WERI-Rb-1 (cell line): ENCODE measurements around the gene SSU72.
A peak's percentile ranks its signal among the peaks of the same experiment; 100 is the strongest.

ENCODE experiments used
- DNase-seq: peaks from one replicate; pipeline ENCODE4 v3.0.0-alpha.2; 2020
- H3K27ac ChIP-seq: fragments of 250-450 bp; sonication (Bioruptor Pico); 2 replicates; pipeline ENCODE4 v1.5.1; 2020; ENCODE audit warnings: mild to moderate bottlenecking, moderate library complexity
- H3K27me3 ChIP-seq: fragments of 250-450 bp; sonication (Bioruptor Pico); 2 replicates; pipeline ENCODE4 v1.5.1; 2021; ENCODE audit warnings: mild to moderate bottlenecking, low read depth, moderate library complexity; ENCODE audit not compliant: insufficient read depth, severe bottlenecking
- H3K36me3 ChIP-seq: fragments of 250-450 bp; sonication (Bioruptor Pico); 2 replicates; pipeline ENCODE4 v1.5.1; 2020; ENCODE audit warnings: mild to moderate bottlenecking, moderate library complexity
- H3K4me3 ChIP-seq: 2 replicates; pipeline ENCODE4 v1.5.1; 2011; ENCODE audit warnings: low read depth, mild to moderate bottlenecking, control low read depth, low read length
- H3K9me3 ChIP-seq: fragments of 250-450 bp; sonication (Bioruptor Pico); 2 replicates; pipeline ENCODE4 v1.5.1; 2021; ENCODE audit warnings: mild to moderate bottlenecking, moderate library complexity; ENCODE audit not compliant: severe bottlenecking
- CTCF ChIP-seq: IDR thresholded peaks from 2 replicates; pipeline ENCODE4 v1.5.1; 2011; ENCODE audit warnings: low read depth, mild to moderate bottlenecking, control low read depth, inconsistent platforms, low read length

Gene SSU72

GRCh38 chr1:1574721-1575537 is at the start of gene SSU72:
Gene SSU72 (minus strand): TSS chr1:1574863. CDS start chr1:1574557, 306 bp downstream.
- Histone ChIP-seq H3K27ac (peak within 1 kb of the TSS; percentile 88), H3K27me3 (no peaks in the 10 kb centered on the region), H3K9me3 (no peaks in the 10 kb centered on the region), H3K4me3 (peak within 1 kb of the TSS; percentile 99), H3K36me3 (peaks cover 20% of the 10 kb centered on the region)
- no peak for TF ChIP-seq CTCF
- DNase-seq, result peak; percentile 92

GRCh38 chr1:1623631-1624442 is 49.2 kb upstream of the SSU72 start:
- no peak overlapping the region for H3K27ac ChIP-seq
- DNase-seq, result no peak
- H3K9me3 ChIP-seq, result no peaks in the 10 kb centered on the region
- no peak for TF ChIP-seq CTCF
- no peaks in the 10 kb centered on the region for H3K27me3 ChIP-seq
- H3K4me3 ChIP-seq, result no peak overlapping the region
- no peaks in the 10 kb centered on the region for H3K36me3 ChIP-seq

GRCh38 chr1:1623181-1623630 is 48.5 kb upstream of the SSU72 start:
- Histone ChIP-seq H3K9me3 (no peaks in the 10 kb centered on the region), H3K27me3 (no peaks in the 10 kb centered on the region), H3K4me3 (no peak overlapping the region), H3K27ac (no peak overlapping the region), H3K36me3 (peaks cover 6% of the 10 kb centered on the region)
- no peak for DNase-seq
- no peak for TF ChIP-seq CTCF

- Histone ChIP-seq H3K4me3 (no peak overlapping the region), H3K27ac (no peak overlapping the region), H3K27me3 (no peaks in the 10 kb centered on the region), H3K9me3 (no peaks in the 10 kb centered on the region), H3K36me3 (peaks cover 10% of the 10 kb centered on the region)
- no peak for DNase-seq
- TF ChIP-seq CTCF, result no peak
Observed at GRCh38 chr1:1622788-1623094, 48.1 kb upstream of the SSU72 start.

- no peak for TF ChIP-seq CTCF
- Histone ChIP-seq H3K9me3 (no peaks in the 10 kb centered on the region), H3K4me3 (no peak overlapping the region), H3K36me3 (peaks cover 16% of the 10 kb centered on the region), H3K27me3 (no peaks in the 10 kb centered on the region), H3K27ac (no peak overlapping the region)
- DNase-seq, result no peak
Observed at GRCh38 chr1:1622010-1622787, 47.5 kb upstream of the SSU72 start.
